ENCODE data around the gene RP2. TPM values are rescaled to one million over a fixed set of nuclear protein-coding genes. Genes with fewer than 3 reads are reported as not detected.

Gene RP2
- total RNA-seq, 2 experiments from 2014 or later, result 5.1 to 5.5 TPM

DNA sequence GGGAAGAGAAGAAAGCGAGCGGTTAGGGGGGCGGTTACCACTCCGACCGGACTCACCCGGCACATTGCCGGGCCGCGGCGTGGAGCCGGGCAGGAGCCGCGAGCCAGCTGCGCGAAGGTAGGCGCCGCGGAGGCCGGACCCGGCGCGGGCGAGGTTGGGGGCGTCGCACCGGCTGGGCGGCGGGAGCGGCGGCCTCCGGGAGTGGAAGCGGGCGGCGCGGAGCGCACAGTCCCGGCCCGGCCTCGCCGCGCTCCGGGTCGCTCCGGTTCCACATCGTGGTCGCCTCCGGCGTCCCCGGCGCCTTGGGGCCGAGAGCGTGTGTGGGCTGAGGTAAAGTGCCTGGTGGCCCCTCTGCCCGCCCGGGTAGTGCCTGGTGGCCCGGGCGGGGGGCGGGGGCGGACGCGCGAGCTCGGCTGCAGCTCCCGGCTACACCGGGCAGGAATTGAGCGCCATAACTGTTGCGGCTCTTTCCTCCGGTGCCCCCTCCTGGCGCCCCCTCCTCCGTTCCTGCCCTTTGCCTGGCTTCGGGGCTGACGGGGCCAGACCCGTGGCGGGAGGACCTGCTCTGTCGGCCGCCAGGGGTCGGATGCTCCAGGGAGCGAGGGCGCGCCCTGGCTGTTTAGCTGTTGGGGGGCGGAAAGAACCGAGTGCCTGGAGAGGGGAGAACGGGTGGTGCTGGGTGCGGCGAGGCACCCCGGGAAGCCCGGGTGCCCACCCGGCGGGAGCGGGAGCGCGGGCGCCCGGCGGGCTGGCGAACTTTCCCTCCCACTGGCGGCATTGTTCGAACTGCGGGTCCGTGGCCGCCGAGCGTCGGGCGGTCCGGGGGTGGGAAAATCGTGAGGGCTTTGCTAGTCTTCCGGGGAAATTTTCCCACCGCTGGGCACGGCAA lies 76.0 kb downstream of the RP2 start:
- H3K27ac Mint-ChIP-seq, result no peak overlapping the region
- CTCF ChIA-PET, result interaction anchor here (0.6 to 1.9 kb wide), 6 partner anchors 13 to 180 kb away, joined by 3 to 5 read pairs (median 4); no protein-coding TSS in a partner anchor
- intact Hi-C loops (cut with micrococcal nuclease), result no loop called here

DNA sequence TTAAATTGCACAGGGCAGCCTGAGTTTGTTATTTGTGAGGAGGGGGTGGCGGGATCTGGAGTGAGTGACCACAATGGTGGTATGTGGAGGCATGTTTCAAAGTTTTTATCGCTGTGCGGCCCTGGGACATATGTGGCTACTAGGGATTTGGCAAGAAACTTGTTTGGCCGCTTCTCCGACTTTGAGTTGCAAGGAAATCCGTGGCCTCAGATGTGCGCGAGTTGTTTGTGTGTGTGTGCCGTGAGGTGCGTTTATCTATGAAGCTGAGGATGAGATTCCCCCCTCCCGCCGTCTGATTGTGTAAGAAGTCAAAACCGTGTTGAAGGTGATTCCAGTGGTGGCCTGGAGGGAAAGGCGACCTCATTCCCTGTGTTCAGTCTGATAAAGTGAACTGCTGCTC lies 76.8 kb downstream of the RP2 start:
- no peaks in the 10 kb centered on the region for H3K9me3 Mint-ChIP-seq
- H3K4me1 Mint-ChIP-seq (ENCODE audit: low read depth), result peaks cover 10% of the 10 kb centered on the region
- ChIA-PET POLR2A (no interaction called here), CTCF (interaction anchor here (0.7 to 1.9 kb wide), 5 partner anchors 14 to 179 kb away, joined by 3 to 5 read pairs (median 3); partner anchors contain the start of gene RP2)
- no peak overlapping the region for H3K27ac Mint-ChIP-seq
- intact Hi-C loops (cut with micrococcal nuclease), result no loop called here
- ATAC-seq (no peak), DNase-seq (no peak)
- no peak for TF ChIP-seq CTCF (IDR thresholded peaks at IDR 0.05)
- H3K36me3 Mint-ChIP-seq (ENCODE audit: low read depth), result no peaks in the 10 kb centered on the region
- H3K27me3 Mint-ChIP-seq, result peaks cover 30% of the 10 kb centered on the region
- peak overlapping the region; percentile 68 for H3K4me3 Mint-ChIP-seq

More for the DNA sequence above, 76.0 kb downstream of the RP2 start:
- H3K27me3 Mint-ChIP-seq, result peaks cover 30% of the 10 kb centered on the region
- H3K4me1 Mint-ChIP-seq (ENCODE audit: low read depth), result peaks cover 10% of the 10 kb centered on the region
- POLR2A ChIA-PET, result interaction anchor here (0.5 kb wide), 1 partner anchor 497 kb away, joined by 3 read pairs; no protein-coding TSS in a partner anchor
- H3K36me3 Mint-ChIP-seq (ENCODE audit: low read depth), result no peaks in the 10 kb centered on the region
- peak; percentile 20 for TF ChIP-seq CTCF (IDR thresholded peaks at IDR 0.05)
- H3K9me3 Mint-ChIP-seq, result no peaks in the 10 kb centered on the region
- ATAC-seq (peak; percentile 69), DNase-seq (peak; percentile 38)
- H3K4me3 Mint-ChIP-seq, result peak overlapping the region; percentile 68

GRCh38 chrX:46916273-46916672 lies 79.4 kb downstream of the RP2 start:
- no peak for DNase-seq
- POLR2A ChIA-PET, result no interaction called here
- no peak for ATAC-seq
- H3K4me1 Mint-ChIP-seq (ENCODE audit: low read depth), result peaks cover 10% of the 10 kb centered on the region
- intact Hi-C loops (cut with micrococcal nuclease), result no loop called here
- no peak for TF ChIP-seq CTCF (IDR thresholded peaks at IDR 0.05)
- no peak overlapping the region for H3K4me3 Mint-ChIP-seq
- no peaks in the 10 kb centered on the region for H3K9me3 Mint-ChIP-seq
- CTCF ChIA-PET, result no interaction called here
- H3K27me3 Mint-ChIP-seq, result peaks cover 27% of the 10 kb centered on the region
- no peak overlapping the region for H3K27ac Mint-ChIP-seq
- H3K36me3 Mint-ChIP-seq (ENCODE audit: low read depth), result no peaks in the 10 kb centered on the region

DNA sequence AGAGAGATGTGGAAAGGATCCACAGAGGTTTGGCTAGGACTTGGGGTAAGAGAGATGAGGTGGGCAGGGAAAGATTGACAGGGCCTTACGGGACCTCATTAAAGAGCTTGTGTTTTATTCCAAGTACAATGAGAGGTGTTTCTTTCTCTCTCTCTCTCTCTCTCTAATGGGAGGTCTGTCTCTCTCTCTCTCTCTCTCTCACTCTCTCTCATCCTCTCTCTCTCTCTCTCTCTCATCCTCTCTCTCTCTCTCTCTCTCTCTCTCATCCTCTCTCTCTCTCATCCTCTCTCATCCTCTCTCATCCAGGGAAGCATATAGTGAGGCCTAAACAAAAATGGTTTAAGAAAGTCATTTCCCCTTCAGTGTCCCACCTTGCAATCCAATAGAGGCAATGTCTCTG lies 80.8 kb downstream of the RP2 start:
- DNase-seq (no peak), ATAC-seq (no peak)
- Mint-ChIP-seq H3K9me3 (no peaks in the 10 kb centered on the region), H3K27me3 (peaks cover 27% of the 10 kb centered on the region), H3K27ac (no peak overlapping the region), H3K4me3 (no peak overlapping the region), H3K4me1 (ENCODE audit: low read depth) (peaks cover 10% of the 10 kb centered on the region), H3K36me3 (ENCODE audit: low read depth) (no peaks in the 10 kb centered on the region)
- intact Hi-C loops (cut with micrococcal nuclease), result no loop called here
- ChIA-PET POLR2A (no interaction called here), CTCF (interaction anchor here (0.7 kb wide), 1 partner anchor 93 kb away, joined by 3 read pairs; no protein-coding TSS in a partner anchor)
- no peak for TF ChIP-seq CTCF (IDR thresholded peaks at IDR 0.05)

GRCh38 chrX:46918434-46918833 lies 81.6 kb downstream of the RP2 start:
- no peak overlapping the region for H3K4me3 Mint-ChIP-seq
- CTCF ChIA-PET, result no interaction called here
- H3K9me3 Mint-ChIP-seq, result no peaks in the 10 kb centered on the region
- POLR2A ChIA-PET, result interaction anchor here (1.1 kb wide), 1 partner anchor 80 kb away, joined by 3 read pairs; no protein-coding TSS in a partner anchor
- intact Hi-C loops (cut with micrococcal nuclease), result no loop called here
- DNase-seq (no peak), ATAC-seq (no peak)
- peaks cover 9% of the 10 kb centered on the region for H3K4me1 Mint-ChIP-seq (ENCODE audit: low read depth)
- TF ChIP-seq CTCF (IDR thresholded peaks at IDR 0.05), result no peak
- H3K36me3 Mint-ChIP-seq (ENCODE audit: low read depth), result no peaks in the 10 kb centered on the region
- no peak overlapping the region for H3K27ac Mint-ChIP-seq
- peaks cover 26% of the 10 kb centered on the region for H3K27me3 Mint-ChIP-seq
